Activated T-cell treated with anti-CD3 and anti-CD28 coated beads, Interleukin-2, amount 50 U/mL, for 48 hours (primary cell): ENCODE data around the gene LGMN.
"Not testable (repeated sequence)": the region's sequence is repeated elsewhere in the genome, so short reads cannot be mapped to it uniquely, and the experiment has no call there.

Experiments
- DNase-seq, 2 experiments: peaks; one replicate each; pipeline ENCODE4 v3.0.0-alpha.2; 2020

Gene LGMN

DNA sequence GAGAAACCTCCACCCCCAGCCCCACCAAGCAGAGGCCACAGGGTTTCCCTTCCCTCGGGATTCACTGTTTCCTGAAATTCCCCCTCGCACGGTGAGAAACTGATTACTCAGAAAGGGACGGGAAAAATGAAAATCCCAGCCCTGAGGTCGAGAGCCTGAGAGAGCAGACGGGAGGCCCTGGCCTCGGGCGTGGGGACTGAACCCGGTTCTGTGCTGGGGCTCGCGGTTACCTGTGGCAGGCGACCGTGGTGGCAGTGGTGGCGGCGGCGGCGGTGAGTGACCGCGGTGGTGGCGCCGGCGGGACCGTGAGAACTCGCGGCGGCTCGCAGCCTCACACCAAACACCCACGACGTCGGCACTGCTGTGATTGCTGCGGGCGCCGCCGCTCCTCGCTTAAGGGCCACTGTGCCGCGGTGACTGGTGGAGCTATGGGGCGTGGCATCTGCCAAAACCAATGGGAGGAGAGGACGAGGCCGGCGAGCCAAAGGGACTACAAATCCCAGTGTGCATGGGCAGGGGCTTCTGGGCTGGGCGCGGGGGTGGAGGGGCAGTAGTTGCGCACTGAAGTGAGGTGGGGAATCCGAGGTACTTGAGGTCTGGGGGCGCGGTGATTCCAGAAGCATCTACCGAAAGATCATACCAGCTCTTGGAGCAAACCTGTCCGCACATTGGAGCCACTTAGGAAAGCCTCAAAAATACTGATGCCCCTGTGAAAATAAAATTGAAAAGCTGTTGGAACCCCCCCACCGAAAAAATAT lies at the start of gene LGMN:
Gene LGMN, minus strand, starts transcription at position 369 of the 758 bp plus-strand sequence. CDS start 15,841 bp downstream, outside the sequence.
- DNase-seq, result peak; percentile 84 to 88

DNA sequence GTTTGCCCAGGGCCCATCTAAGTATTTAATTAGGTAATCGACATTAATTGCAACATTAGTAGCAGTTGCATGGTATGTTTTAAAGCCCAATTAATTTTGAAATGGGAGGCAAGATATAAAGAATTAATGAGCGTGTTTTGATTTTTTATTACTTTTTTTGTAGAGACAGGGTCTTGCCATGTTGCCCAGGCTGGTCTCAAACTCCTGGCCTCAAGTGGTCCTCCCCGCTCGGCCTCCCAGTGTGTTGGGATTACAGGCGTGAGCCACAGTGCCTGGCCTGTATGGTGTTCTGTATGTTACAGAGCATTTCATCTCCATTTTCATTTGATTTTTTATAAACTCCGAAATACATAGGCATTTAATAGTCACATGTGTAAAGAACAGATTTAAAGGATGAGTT lies 46.5 kb upstream of the LGMN start:
- DNase-seq, result no peak

- DNase-seq, result peak in 1 of 2 experiments; percentile 29
Measured at GRCh38 chr14:92794547-92794941, 46.1 kb upstream of the LGMN start.

- peak; percentile 98 to 100 for DNase-seq
Measured at GRCh38 chr14:92793709-92794546, 45.5 kb upstream of the LGMN start, which contains the start of gene GOLGA5. Gene GOLGA5 (plus strand): TSS chr14:92794305. CDS start chr14:92797438, 3,133 bp downstream.

DNA sequence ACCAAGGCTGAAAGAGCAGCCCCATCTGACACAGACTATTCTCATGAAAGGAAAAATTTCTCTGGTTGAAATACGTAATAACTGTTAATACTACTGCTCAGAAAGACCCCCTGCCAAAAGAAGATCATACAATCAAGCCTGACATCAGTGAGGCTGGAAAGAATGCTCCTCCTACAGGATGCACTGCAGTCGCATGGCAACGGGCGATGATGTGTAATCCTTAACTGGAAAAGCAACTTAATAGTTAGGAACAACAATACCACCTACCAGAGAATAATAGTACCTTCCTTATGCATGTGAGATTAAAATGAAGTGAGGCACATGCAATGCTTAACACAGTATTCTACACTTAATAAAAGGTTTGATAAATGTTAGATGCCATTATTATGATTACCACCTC lies 44.5 kb upstream of the LGMN start:
- no peak for DNase-seq

GRCh38 chr14:92789457-92790089 lies 41.1 kb upstream of the LGMN start:
- DNase-seq, result no peak

GRCh38 chr14:92787554-92787953 lies 39.1 kb upstream of the LGMN start:
- no peak for DNase-seq

DNA sequence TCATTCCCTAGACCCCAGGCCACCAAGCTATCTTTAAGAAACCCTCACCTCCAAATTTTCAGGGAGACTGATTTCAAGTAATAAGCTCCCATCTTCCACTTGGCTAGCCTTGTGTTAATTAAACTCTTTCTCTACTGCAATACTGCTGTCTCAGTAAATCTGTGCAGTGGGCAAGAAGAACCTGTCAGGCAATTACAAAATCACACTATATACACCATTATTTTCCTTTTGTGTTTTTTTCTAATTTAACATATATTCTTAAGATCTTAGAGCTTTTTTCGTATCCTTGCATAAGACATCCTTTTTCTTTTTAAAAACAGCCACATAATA lies 38.0 kb upstream of the LGMN start:
- DNase-seq, result no peak

DNA sequence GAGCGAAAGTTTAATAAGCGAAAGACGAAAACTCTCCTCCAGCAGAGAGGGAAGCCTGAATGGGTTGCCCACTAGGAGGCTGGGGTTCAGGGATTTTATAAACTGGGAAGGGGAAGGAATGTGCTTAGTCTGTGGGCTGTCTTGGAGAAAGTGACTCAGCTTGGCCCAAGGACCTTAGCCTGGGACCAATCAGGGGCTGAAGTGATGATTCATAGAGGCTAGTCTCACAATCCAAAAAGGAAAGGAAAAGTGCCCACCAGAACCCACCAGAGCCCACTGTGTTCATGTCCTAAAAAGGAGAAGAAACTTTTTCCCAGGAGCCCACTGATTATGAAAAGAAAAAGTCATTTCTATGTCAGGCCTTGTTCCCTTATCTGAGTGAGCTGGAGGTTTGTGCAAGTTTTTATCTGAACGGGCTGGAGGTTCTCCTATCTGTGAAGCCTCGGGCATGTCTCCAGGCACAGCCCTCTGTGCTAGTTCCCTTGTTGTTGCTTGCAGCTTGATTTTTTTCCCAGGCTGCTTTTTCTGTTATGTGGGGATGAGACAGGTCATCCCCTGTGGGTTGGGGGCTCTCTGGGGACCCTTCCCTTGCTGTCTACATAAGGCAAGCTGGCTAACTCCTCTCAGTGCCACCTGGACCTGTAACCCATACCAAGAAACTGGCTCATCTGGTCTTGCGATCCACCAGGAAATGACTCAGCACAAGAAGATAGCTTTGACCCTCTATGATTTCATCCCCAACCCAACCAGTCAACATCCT lies 37.4 kb upstream of the LGMN start:
- no peak for DNase-seq

DNA sequence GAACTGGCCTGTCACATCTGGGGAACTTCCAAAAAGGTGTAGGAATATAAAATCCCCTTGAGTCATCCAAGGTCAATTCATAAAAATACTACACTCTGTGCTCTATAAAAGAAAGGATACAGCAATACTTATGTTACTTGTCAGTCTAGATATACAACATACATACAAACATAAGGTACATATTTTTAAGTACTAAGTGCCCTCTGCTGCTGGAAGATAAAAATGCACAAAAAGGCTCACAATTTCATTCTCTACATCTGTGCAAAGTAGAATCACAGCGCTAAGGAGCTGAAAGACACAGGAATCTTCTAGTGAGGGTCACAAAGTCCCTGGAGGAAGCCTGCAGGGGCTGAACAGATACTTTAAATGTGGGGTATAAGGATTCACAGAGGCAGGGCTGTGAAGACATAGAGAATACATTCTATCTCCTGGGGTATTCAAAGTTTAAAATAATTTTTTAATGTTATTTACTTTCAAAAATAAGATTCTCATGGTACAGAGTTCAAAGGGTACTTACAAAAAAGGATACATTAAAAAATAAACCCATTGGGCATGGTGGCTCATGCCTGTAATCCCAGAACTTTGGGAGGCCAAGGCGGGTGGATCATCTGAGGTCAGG lies 35.5 kb upstream of the LGMN start:
- DNase-seq, result no peak

DNA sequence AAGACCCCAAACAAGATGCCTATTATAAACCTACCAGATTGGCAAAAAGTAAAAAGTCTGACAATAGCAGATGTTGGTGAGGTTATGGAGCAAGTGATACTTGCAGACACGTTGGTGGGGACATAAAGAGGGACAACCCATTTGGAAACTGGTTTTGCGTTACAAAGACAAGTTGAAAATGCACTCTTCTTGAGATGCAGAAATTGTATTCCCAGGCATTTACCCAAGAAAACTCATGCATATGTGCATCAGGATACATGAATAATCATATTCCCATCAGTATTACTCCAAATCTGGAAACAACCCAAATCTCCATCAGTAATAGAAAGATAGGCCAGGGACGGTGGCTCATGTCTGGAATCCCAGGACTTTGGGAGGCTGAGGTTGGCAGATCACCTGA lies 32.9 kb upstream of the LGMN start:
- DNase-seq, result no peak

GRCh38 chr14:92780444-92781232 lies 32.2 kb upstream of the LGMN start:
- no peak for DNase-seq

DNA sequence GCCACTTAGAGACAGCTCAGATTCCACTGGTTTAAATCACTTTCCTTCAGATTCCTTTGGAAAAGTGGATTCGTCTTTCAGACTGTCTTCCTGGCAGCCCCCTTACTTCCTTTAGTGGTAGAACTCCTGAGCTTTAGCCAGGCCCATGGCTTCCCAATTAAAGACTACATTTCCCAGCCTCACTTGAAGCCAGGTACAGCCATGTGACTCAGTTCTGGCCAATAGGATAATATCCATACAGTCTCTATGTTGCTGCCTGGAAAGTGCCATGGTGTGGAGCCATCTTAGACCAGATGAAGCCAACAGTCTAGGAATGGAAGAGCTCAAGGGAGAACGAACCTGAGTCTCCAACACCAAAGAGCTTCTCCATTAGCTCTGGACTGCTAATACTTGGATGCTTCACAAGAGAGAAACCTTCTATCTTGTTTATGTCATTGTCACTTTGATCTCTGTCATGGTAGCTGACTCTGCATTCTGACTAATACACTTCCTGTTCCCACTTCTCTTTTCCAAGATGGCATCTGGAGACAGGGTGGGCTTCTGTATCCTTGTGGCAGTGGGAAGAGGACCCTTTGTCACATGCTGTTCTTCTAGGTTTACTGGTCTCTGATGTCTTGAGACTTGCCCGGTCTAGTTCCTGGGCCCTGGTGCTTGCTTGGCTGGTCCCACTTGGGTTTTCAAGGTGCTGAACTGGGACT lies 30.6 kb upstream of the LGMN start:
- not testable (repeated sequence) for DNase-seq

GRCh38 chr14:92775292-92775691 lies 26.9 kb upstream of the LGMN start:
- not testable (repeated sequence) for DNase-seq

DNA sequence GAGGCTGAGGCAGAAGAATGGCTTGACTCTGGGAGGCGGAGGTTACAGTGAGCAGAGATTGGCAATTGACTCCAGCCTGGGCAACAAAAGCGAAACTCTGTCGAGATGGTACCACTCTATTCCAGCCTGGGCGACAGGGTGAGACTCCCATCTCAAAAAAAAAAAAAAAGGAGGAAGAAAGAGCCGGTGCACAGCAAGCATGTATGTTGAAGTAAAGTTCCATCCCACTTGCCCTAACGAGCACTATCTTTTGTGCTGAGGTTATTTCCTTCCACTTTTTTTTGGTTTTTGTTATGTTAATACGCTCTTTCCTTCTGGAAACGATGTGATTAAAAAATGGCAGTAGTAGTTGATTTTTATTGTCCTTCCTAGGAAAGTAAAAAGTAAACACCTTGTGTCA lies 26.1 kb upstream of the LGMN start:
- DNase-seq, result no peak

GRCh38 chr14:92770484-92770883 lies 22.1 kb upstream of the LGMN start:
- no peak for DNase-seq

DNA sequence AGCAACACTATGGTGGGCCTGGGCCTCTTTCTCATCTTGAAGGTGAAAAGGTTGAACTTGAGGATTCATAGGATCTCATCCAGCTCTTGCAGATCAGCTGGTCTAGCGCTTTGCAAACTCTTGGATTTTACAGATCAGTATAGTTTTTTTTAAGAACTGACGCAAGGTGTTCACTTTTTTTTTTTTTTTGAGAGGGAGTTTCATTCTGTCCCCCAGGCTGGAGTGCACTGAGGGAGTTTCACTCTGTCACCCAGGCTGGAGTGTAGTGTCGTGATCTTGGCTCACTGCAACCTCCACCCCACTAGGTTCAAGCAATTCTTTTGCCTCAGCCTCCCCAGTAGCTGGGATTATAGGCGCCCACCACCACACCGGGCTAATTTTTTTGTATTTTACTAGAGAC lies 20.4 kb upstream of the LGMN start:
- DNase-seq, result no peak

- peak in 1 of 2 experiments; percentile 32 for DNase-seq
Measured at GRCh38 chr14:92768236-92768635, 19.8 kb upstream of the LGMN start.

DNA sequence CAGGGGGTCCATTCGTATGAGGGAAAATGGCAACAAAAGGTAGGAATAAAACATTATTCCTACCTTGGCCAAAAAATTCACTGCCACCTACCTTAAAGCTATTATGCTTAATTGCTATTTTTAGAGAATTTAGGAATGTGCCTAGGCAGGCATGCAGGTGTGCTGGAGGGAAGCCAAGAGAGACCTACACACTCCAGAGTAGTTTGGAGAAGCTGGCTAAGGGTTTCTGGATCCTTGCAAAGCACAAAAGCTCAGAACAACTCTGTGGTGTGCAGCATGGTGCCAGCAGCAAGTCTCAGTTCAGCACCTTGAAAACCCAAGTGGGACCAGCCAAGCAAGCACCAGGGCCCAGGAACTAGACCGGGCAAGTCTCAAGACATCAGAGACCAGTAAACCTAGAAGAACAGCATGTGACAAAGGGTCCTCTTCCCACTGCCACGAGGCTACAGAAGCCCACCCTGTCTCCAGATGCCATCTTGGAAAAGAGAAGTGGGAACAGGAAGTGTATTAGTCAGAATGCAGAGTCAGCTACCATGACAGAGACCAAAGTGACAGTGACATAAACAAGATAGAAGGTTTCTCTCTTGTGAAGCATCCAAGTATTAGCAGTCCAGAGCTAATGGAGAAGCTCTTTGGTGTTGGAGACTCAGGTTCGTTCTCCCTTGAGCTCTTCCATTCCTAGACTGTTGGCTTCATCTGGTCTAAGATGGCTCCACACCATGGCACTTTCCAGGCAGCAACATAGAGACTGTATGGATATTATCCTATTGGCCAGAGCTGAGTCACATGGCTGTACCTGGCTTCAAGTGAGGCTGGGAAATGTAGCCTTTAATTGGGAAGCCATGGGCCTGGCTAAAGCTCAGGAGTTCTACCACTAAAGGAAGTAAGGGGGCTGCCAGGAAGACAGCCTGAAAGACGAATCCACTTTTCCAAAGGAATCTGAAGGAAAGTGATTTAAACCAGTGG lies 15.5 kb upstream of the LGMN start:
- DNase-seq, result not testable (repeated sequence)

GRCh38 chr14:92760524-92760805 lies 12.0 kb upstream of the LGMN start:
- no peak for DNase-seq
